A172 (cell line): Measurements from ENCODE around the gene PDE8A. TPM values are rescaled to one million over a fixed set of nuclear protein-coding genes. Genes with fewer than 3 reads are reported as not detected.

ENCODE experiments used
- DNase-seq: peaks from one replicate; pipeline ENCODE4 v3.0.0-alpha.2; 2015; ENCODE audit warnings: low spot score
- total RNA-seq: library from RNA; depleted of rRNA; stranded (reverse); fragments of >200 nt; shearing (Covaris generic); gene quantifications from 2 replicates; pipeline ENCODE4 v1.2.3, GENCODE V29; 2014; rRNA removed

The PDE8A gene
- 7.9 and 13.8 TPM in 2 replicates for total RNA-seq

- no peak for DNase-seq
Measured at GRCh38 chr15:84981711-84982300, at the start of gene PDE8A. PDE8A (plus strand) TSS chr15:84981856; CDS start chr15:84982163, 307 bp downstream.

- DNase-seq: no peak
Measured at GRCh38 chr15:84934942-84935729, 46.5 kb upstream of the PDE8A start.

GRCh38 chr15:84937144-84937543 is 44.5 kb upstream of the PDE8A start:
- DNase-seq: no peak

GRCh38 chr15:84938726-84939125 is 42.9 kb upstream of the PDE8A start:
- DNase-seq: no peak

GRCh38 chr15:84940399-84940798 is 41.3 kb upstream of the PDE8A start:
- no peak for DNase-seq

- DNase-seq: no peak
Measured at GRCh38 chr15:84942456-84942855, 39.2 kb upstream of the PDE8A start.

- no peak for DNase-seq
Measured at GRCh38 chr15:84944311-84944710, 37.3 kb upstream of the PDE8A start.

GRCh38 chr15:84944861-84945260 is 36.8 kb upstream of the PDE8A start:
- DNase-seq: no peak

- no peak for DNase-seq
Measured at GRCh38 chr15:84946772-84947489, 34.7 kb upstream of the PDE8A start.

GRCh38 chr15:84947947-84948830 is 33.5 kb upstream of the PDE8A start:
- DNase-seq: peak; percentile 50

- DNase-seq: no peak
Measured at GRCh38 chr15:84949043-84949442, 32.6 kb upstream of the PDE8A start.

- DNase-seq: no peak
Measured at GRCh38 chr15:84949845-84950569, 31.6 kb upstream of the PDE8A start.

- DNase-seq: no peak
Measured at GRCh38 chr15:84950570-84951111, 31.0 kb upstream of the PDE8A start.

GRCh38 chr15:84951736-84952135 is 29.9 kb upstream of the PDE8A start:
- DNase-seq: no peak

- no peak for DNase-seq
Measured at GRCh38 chr15:84953136-84953535, 28.5 kb upstream of the PDE8A start.

GRCh38 chr15:84953726-84954125 is 27.9 kb upstream of the PDE8A start:
- no peak for DNase-seq

- DNase-seq: peak; percentile 55
Measured at GRCh38 chr15:84955089-84955848, 26.4 kb upstream of the PDE8A start.

GRCh38 chr15:84956199-84956598 is 25.5 kb upstream of the PDE8A start:
- DNase-seq: no peak

GRCh38 chr15:84960391-84961113 is 21.1 kb upstream of the PDE8A start:
- no peak for DNase-seq
